AG09319 (cell line): Measurements from ENCODE around the gene XPR1.

Experiments
- DNase-seq: peaks from one replicate; pipeline ENCODE4 v3.0.0-alpha.2; 2010; ENCODE audit warnings: low read depth; ENCODE audit errors: extremely low read depth
- CTCF ChIP-seq: IDR thresholded peaks from 2 replicates; pipeline ENCODE4 v1.5.1; 2011; ENCODE audit warnings: low read depth, mild to moderate bottlenecking, inconsistent platforms, low read length, moderate library complexity

The XPR1 gene

GRCh38 chr1:180626711-180627110, 5.1 kb upstream of the XPR1 start:
- DNase-seq: no peak
- no peak for TF ChIP-seq CTCF

GRCh38 chr1:180627411-180627810, 4.4 kb upstream of the XPR1 start:
- no peak for DNase-seq
- TF ChIP-seq CTCF: no peak

- no peak for DNase-seq
- TF ChIP-seq CTCF: no peak
These were observed 3.2 kb upstream of the XPR1 start for GRCh38 chr1:180628646-180629045.

GRCh38 chr1:180630408-180631193, 1.2 kb upstream of the XPR1 start:
- no peak for TF ChIP-seq CTCF
- no peak for DNase-seq

- no peak for TF ChIP-seq CTCF
- DNase-seq: no peak
These were observed 542 bp upstream of the XPR1 start for GRCh38 chr1:180631194-180631765.

- peak; percentile 23 for TF ChIP-seq CTCF
- no peak for DNase-seq
These were observed 669 bp downstream of the XPR1 start for GRCh38 chr1:180632326-180633056.
